ENCODE results near the gene MDM2. TPM values are rescaled to one million over a fixed set of nuclear protein-coding genes. Genes with fewer than 3 reads are reported as not detected.

The MDM2 gene
- total and polyA plus RNA-seq, 8 donors = 30.7 to 132 (median 56.8) TPM

DNA sequence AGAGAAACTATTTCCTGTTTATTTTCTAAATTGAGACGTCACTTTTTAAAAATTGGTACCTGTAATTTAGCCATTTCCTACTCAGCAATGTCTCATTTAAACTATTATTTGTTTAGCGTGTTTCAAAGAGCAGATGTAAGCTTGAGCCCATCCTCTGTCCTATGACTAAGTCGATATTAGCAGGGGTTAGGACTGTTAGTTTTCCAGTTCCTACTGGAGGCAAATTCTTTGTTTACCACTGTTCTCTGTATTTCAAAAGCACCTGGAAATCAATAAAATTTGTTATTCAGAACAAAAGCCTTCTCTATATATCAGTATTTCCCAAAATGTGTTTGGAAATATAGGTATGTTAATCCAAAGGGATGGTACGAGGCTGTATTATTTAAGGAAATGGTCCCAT is 42.4 kb downstream of the MDM2 start:
- ATAC-seq = no peak
- Histone ChIP-seq H3K4me1 (no peaks in the 10 kb centered on the region), H3K27ac (no peak overlapping the region), H3K36me3 (no peaks in the 10 kb centered on the region), H3K9me3 (no peaks in the 10 kb centered on the region), H3K4me3 (no peak overlapping the region), H3K27me3 (no peaks in the 10 kb centered on the region)
- no peak for DNase-seq
- 54 to 64% methylated on average over 4 of the region's 4 CpGs for WGBS, 2 donors
- TF ChIP-seq, protein P1, sequence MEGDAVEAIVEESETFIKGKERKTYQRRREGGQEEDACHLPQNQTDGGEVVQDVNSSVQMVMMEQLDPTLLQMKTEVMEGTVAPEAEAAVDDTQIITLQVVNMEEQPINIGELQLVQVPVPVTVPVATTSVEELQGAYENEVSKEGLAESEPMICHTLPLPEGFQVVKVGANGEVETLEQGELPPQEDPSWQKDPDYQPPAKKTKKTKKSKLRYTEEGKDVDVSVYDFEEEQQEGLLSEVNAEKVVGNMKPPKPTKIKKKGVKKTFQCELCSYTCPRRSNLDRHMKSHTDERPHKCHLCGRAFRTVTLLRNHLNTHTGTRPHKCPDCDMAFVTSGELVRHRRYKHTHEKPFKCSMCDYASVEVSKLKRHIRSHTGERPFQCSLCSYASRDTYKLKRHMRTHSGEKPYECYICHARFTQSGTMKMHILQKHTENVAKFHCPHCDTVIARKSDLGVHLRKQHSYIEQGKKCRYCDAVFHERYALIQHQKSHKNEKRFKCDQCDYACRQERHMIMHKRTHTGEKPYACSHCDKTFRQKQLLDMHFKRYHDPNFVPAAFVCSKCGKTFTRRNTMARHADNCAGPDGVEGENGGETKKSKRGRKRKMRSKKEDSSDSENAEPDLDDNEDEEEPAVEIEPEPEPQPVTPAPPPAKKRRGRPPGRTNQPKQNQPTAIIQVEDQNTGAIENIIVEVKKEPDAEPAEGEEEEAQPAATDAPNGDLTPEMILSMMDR (IDR thresholded peaks at IDR 0.05) = no peak
- no peak for FAIRE-seq
- intact Hi-C loops (cut with DNase I) = no loop called here

DNA sequence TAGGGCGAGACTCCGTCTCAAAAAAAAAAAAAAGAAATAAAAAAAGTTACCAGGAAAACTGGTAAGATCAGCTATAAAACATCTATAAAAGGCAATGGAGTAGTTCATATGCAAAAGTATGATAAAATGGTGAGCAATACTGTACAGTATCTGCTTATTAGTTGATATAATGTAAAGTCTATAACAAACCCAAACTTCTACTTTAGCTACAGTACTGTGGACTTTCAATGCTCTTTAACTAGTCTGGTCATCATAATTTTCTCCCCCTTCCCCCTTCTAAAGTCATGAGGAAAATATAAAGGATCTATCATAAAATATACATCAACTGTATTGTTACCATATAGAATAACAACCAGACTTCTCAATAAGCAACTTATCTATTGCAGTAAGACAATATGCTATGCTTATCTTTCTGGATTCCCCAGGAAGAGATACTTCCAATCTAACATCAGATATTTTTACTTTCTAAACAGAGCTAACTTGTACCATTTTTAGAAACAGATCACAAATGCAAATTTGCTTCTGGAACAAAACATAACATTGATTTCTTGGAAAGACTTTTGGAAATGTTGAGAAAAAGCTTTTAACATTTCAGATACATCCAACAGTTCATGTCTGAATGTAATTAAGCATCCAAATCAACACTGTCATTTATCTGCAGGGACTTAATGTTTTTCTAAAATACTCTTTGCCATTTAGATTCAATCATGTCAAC is 43.8 kb downstream of the MDM2 start:
- H3K27ac ChIP-seq = no peak overlapping the region
- FAIRE-seq = no peak
- H3K27me3 ChIP-seq = no peaks in the 10 kb centered on the region
- H3K36me3 ChIP-seq = no peaks in the 10 kb centered on the region
- H3K9me3 ChIP-seq = no peaks in the 10 kb centered on the region
- DNase-seq = no peak
- TF ChIP-seq, protein P1 (IDR thresholded peaks at IDR 0.05) = no peak
- ATAC-seq = no peak
- intact Hi-C loops (cut with DNase I) = no loop called here
- 76 to 78% methylated on average over 2 of the region's 2 CpGs for WGBS, 2 donors
- no peak overlapping the region for H3K4me3 ChIP-seq
- no peaks in the 10 kb centered on the region for H3K4me1 ChIP-seq

DNA sequence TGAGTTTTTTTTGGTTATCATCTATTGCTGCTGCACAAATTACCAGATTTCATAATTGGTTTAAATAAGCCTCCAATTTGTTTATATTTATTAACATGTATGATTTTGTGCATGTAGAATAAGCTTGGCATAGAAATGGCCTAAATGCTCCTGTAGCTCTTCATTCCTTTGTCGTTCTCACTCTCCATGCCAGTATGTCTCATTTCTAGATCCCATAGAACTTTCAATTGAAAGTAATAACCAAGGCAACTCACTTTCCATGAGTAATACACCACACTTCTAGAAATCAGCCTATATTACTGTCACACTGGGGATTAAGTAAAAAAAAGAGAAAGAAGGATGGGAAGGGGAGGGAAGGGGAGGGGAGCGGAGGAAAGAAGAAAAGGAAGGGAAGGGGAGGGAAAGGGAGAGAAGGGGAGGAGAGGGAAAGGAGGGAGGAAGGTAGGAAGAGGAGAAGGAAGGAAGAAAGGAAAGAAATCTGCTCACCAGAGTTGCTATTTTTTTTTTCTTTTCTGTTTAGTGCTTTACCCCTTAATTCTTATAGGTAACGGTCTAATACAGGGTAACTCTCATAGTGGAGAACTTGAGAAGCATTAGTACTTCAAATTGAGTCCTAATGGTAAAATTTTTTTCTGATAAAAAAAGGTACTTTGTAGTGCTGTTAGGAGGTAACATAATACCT is 45.6 kb downstream of the MDM2 start:
- intact Hi-C loops (cut with DNase I) = no loop called here
- 87 to 93% methylated on average over 3 of the region's 3 CpGs for WGBS, 2 donors
- no peak for ATAC-seq

DNA sequence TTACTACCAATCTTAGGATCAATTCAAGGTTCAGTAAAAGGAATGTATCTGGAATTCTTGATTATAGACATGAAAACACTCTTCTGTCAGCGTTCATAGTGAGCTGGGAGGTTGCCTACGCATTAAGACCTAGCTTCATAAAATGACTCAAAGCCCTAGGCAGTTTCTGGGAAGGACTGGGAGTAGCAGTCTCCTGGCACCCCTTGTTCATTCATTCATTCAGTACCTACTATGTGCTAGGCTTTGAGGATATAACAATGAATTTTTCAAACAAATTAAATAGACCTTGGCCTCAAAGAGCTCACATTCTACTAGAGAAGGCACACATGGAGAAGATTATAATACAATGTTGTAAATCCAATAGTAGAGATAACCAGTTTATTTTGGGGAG is 46.1 kb downstream of the MDM2 start:
- Histone ChIP-seq H3K27ac (no peak overlapping the region), H3K4me3 (no peak overlapping the region), H3K27me3 (no peaks in the 10 kb centered on the region), H3K9me3 (no peaks in the 10 kb centered on the region), H3K36me3 (no peaks in the 10 kb centered on the region), H3K4me1 (no peaks in the 10 kb centered on the region)
- intact Hi-C loops (cut with DNase I) = no loop called here
- ATAC-seq (no peak), FAIRE-seq (no peak), DNase-seq (no peak)
- TF ChIP-seq, protein P1 (IDR thresholded peaks at IDR 0.05) = no peak
- 68 to 97% methylated on average over 2 of the region's 2 CpGs for whole genome bisulfite sequencing, 2 donors

More for the DNA sequence above, 45.6 kb downstream of the MDM2 start:
- TF ChIP-seq, protein P1 (IDR thresholded peaks at IDR 0.05) = no peak
- no peak overlapping the region for H3K27ac ChIP-seq
- H3K36me3 ChIP-seq = no peaks in the 10 kb centered on the region
- no peak for DNase-seq
- H3K4me3 ChIP-seq = no peak overlapping the region
- no peaks in the 10 kb centered on the region for H3K9me3 ChIP-seq
- no peaks in the 10 kb centered on the region for H3K4me1 ChIP-seq
- no peak for FAIRE-seq
- no peaks in the 10 kb centered on the region for H3K27me3 ChIP-seq

DNA sequence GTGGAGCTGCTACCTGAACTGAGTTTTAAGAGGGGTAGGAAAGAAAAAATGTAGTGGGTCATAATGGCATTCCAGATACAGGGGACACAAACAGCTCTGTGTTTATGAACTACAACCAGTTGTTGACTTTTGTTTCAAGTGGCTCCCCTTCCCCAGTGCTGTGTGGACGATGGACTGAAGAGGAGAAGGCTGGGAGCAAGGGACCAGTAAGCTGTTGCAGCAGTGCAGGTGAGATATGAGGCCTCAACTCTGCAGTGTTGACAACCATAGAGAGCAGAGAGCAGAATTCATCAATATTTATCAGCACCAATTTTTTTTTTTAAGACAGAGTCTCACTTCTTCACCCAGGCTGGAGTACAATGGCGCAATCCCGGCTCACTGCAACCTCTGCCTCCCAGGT is 46.6 kb downstream of the MDM2 start:
- no peaks in the 10 kb centered on the region for H3K36me3 ChIP-seq
- ATAC-seq (no peak), FAIRE-seq (no peak), DNase-seq (no peak)
- TF ChIP-seq, protein P1 (IDR thresholded peaks at IDR 0.05) = no peak
- H3K27me3 ChIP-seq = no peaks in the 10 kb centered on the region
- H3K4me1 ChIP-seq = no peaks in the 10 kb centered on the region
- H3K9me3 ChIP-seq = no peaks in the 10 kb centered on the region
- no peak overlapping the region for H3K27ac ChIP-seq
- WGBS, 2 donors = 83 to 92% methylated on average over 3 of the region's 3 CpGs
- H3K4me3 ChIP-seq = no peak overlapping the region
- intact Hi-C loops (cut with DNase I) = no loop called here

Measured in pancreas (tissue), 10 donors.